HG03460 (cell line): ENCODE measurements around the gene CRK.
"Not testable (repeated sequence)": the region's sequence is repeated elsewhere in the genome, so short reads cannot be mapped to it uniquely, and the experiment has no call there.

Source experiments
- ATAC-seq: cut with Tn5 transposase; IDR thresholded peaks from one replicate; pipeline ENCODE4 v1.9.1; 2021; ENCODE audit not compliant: unreplicated experiment

The CRK gene

DNA sequence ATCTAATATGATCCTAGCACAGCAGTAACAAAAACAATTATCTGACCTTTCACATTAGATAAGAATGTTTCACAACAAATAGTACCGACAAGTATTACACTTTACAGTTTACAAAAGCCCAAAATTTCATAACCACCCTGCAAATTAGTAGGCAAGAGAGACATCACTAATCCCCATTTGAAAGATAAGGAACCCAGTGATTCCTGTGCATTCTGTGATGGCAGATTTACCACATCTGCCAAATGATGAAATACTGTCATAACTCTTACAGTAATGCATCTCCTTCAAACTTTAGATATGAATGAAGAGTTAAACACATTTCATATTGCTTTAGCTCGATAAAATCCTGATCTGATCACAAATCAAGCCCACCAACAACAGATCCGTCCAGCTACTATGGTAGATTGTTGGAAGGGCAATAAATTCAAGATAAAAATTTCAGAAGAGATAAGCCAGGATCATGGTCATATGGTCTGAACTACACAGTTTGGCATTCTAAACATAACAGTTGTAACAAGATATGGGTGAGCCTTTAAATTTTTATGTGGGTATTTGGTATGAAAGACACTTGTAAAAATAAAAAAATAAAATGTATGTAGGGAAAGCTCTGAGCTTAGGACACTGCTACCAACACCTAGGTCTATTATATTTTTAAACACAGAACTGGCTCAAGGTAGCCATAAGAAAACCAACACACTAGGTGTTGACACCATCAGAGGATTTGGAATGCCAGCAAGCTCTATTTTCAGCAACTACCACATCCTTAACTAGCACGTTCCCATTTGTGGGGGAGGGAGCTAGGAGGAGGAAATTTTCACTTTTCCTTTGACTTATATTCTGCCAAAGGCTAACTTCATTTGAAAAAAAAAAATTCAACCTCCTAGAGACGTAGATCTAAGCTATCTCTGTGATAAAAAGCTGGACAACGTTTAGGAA is 65.3 kb downstream of the CRK start:
- ATAC-seq, result no peak

DNA sequence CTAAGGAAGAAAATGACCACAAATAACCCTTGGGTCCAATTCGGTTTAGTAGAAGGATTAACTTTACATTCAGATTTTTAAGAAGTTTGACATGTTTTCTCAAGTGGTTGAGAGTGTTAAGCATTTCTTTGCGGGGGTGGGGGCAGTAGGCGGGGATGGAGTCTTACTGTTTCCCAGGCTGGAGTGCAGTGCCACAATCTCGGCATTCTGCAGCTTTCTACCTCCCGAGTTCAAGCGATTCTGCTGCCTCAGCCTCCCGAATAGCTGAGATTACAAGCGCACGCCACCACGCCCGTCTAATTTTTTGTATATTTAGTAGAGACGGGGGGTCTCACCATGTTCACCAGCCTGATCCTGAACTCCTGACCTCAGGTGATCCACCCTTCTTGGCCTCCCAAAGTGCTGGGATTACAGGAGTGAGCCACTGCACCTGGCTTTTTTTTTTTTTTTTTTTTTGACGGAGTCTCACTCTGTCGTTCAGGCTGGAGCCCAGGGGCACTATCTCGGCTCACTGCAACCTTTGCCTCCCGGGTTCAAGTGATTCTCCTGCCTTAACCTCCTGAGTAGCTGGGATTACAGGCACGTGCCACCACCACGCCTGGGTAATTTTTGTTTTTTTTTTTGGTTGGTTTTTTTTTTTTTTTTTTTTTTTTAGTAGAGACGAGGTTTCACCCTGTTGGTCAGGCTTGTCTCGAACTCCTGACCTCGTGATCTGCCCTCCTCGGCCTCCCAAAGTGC is 68.4 kb downstream of the CRK start:
- not testable (repeated sequence) for ATAC-seq

DNA sequence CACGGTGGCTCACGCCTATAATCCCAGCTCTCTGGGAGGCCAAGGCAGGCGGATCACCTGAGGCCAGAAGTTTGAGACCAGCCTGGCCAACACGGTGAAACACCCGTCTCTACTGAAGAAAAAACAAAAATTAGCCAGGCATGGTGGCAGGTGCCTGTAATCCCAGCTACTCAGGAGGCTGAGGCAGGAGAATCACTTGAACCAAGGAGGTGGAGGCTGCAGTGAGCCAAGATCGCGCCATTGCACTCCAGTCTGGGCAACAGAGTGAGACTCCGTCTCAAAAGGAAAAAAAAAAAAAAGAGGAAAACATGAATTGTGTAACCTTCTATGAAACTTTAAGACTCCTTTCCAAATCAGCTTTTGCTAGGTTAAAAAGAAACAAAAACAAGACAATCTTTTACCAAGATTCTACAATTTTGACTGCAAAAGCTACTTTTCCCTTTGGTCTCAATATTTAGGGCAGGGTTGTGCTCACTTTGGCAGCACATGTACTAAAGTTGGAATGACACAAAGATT is 69.3 kb downstream of the CRK start:
- ATAC-seq, result not testable (repeated sequence)

DNA sequence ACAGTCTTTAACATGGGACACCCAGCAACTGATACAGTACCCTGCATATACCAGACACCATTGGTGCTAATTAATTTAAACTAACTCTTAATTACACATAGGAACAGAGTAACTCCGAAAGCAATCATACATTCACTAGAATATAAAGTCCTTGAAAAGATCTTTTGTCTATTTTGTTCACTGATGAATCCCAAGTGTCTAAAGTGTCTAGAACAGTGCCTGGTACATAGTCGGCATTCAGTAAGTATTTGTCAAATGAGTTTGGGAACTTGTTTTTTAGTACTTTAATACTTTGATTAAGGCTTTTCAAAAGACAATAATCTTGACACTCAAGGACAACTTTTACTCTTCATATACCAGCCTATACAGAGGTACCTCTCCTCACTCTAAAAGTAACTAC is 69.8 kb downstream of the CRK start:
- ATAC-seq, result no peak

DNA sequence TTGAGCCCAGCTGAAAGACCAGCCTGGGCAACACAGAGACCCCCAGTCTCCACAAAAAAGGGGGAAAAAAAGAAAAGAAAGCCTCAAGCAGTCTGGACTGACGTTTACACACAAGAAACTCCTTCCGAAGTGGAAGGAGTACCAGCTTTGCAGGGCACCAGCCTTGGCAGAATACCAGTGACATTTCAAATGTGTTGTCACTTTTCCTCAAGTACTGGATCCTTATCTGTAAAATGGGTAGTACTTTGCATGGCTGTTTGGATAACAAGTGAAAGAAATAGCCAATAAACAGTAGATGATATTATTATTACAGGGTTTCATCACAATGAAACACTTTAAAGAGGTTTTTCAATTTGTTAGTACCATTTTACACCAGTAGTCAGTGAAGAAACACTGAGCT is 70.2 kb downstream of the CRK start:
- no peak for ATAC-seq

DNA sequence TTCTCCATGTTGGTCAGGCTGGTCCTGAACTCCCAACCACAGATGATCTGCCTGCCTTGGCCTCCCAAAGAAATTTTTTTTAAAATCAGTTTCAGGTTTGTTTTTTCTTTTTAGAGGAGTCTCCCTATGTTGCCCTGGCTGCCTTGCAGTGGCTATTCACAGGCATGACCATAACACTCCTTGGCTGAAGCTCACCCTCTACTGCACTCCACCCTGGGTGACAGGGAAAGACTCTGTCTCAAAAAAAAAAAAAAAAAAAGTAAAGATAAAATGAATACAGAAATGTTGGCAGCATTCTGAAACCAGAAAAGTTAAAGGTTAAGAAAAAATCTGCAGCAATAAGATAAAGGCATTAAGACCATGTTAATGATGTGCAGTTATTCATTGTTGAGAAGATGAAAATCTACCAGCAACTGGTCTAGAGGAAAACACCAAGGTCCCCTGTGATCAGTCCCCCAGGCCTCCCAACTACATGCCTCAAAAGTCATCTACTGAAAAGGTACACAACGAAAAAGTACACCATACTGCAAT is 71.1 kb downstream of the CRK start:
- no peak for ATAC-seq

DNA sequence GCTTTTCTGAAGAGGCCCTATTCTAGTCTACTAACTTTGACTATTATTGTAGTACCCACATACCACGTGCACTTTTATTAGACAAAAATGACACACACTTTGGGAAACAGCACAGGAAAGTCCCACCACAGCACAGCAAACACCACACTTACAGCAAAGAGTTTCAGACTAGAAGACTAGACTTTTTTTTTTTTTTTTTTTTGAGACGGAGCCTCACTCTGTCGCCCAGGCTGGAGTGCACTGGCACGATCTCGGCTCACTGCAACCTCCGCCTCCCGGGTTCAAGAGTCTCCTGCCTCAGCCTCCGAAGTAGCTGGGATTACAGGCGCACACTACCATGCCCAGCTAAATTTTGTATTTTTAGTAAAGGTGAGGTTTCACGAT is 76.1 kb downstream of the CRK start:
- no peak for ATAC-seq

DNA sequence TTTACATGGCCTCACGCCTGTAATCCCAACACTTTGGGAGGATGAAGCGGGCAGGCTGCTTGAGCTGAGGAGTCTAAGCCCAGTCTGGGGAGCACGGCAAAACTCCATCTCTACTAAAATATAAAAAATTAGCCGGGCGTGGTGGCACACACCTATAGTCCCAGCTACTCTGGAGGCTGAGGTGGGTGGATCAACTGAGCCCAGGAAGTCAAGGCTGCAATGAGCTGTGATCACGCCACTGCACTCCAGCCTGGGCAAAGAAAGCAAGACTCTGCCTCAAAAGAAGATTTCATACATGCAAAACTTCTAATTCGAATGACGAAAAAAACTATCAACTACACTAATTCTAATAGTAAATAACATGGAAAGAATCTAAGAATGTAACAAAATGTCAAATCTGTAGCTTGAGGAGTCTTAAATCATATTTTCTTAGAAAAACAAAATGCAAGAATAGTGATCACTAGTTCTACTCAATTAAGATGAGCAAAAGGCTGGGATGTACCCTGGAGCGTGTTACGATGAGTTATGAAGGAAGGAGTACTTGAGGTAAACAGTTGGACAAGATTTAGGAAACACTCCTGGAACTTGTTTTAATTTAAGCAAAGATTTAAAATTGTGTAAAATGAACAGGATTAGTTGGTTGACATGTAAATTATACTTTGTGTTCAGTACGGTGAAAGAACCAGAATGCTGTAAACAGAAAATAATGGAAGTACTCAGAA is 76.7 kb downstream of the CRK start:
- no peak for ATAC-seq

DNA sequence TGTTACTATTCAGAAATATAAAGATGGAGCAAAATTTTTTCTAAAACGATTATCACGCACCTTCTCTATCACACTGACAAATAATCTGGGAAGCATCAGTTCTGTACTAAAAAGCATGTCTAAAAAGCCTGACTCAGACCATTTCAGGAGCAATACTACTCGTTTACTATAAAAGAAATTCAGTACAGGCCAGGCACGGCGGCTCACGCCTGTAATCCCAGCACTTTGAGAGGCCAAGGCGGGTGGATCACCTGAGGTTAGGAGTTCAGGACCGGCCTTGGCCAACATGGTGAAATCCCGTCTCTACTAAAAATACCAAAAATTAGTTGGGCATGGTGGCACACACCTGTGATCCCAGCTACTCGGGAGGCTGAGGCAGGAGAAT is 77.6 kb downstream of the CRK start:
- not testable (repeated sequence) for ATAC-seq

DNA sequence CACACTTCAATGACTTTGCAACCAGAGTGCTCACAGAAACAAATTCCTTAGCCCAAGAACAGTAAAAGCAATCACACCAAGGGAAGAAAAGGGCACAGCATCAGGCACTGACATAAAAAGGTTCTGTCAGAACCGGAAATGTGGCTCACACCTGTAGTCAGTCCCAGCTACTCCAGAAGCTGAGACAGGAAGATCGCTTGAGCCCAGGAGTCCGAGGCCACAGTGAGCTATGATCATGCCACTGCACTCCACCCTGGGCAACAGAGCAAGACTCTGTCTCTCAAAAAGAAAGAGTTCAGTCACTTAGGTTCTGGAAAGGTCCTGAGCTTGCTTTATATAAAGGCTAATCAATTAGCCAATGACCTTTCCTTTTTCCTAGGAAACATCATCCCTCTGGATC is 78.7 kb downstream of the CRK start:
- ATAC-seq, result no peak

DNA sequence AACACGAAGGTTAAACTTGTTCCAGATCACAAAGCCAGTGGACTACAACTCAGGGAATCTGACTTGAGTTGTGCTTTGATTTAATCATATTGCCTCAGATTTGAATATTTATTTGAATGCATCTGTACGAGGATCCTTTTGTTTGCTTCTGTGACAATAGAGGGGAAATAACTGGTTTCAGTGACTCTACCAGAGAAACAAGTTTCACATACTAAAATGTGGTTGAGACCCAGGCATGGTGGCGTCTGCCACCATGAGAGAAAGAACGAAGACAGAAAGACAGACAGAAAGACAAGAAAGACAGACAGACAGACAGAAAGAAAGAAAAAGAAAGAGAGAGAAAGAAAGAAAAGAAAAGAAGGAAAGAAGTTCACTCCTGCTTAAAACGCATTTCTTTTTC is 80.0 kb downstream of the CRK start:
- ATAC-seq, result no peak

DNA sequence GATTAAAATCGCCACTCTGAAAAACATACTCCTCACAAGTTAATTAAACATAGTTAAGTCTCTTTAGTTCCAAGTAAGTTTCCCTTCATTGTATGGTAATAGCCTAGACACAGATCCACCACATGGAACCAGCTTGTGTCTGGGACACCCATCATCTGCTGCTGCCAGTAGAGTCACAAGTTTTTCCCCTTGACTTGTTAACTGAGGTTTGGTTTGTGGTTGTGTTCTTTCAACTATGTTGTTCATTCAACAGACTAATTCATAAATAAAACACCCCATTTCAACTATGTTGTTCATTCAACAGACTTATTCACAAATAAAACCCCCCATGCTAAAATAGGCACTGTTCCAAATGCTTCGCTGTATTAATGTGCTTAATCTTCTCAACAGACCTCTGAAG is 80.4 kb downstream of the CRK start:
- no peak for ATAC-seq

DNA sequence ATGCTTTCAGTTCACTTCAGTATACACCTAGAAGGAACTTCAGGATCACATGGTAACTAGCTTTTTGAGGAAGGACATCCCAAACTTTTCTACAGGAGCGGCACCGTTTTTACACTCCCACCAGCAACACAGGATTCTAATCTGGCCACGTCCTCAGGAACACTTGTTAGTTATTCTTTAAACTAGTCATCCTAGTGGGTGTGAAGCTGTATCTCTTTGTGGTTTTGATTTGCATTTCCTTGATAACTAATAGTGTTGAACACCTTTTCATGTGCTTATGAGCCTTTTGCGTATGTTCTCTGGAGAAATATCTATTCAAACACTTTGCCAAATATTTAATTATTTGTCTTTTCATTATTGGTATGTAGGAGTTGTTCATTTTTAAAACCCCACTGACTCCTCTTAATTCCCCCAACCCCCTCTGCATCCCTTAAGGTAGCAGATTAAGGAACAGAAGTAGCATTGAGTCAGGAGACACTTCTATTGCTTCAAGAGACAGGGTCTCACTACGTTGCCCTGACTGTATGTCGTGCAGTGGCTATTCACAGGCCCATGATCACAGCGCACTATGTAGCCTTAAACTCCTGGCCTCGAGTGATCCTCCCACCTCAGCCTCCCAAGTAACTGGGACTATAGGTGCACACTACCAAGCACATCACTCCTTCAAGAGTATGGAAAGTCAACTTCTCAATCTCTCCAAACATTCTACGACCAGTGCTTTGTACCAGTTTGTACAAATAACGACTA is 81.4 kb downstream of the CRK start:
- no peak for ATAC-seq

DNA sequence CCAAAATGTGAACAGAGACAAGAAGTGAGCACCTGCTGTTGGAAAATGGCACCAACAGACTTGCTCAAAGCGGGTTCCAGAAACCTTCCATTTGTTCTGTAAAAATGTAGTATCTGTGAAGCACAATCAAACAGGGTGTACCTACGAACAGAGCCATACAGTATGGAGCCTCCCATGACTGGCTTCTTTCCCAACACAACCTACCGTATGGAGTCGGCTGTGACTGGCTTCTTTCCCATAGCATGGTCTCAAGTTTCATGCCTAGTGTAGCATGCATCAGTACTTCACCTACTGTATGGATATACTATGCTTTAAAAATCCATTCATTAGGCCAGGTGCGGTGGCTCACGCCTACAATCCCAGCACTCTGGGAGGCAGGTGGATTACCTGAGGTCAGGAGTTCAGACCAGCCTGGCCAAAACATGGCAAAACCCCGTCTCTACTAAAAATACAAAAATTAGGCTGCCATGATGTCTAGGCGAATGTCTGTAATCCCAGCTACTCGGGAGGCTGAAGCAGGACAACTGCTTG is 82.3 kb downstream of the CRK start:
- no peak for ATAC-seq

DNA sequence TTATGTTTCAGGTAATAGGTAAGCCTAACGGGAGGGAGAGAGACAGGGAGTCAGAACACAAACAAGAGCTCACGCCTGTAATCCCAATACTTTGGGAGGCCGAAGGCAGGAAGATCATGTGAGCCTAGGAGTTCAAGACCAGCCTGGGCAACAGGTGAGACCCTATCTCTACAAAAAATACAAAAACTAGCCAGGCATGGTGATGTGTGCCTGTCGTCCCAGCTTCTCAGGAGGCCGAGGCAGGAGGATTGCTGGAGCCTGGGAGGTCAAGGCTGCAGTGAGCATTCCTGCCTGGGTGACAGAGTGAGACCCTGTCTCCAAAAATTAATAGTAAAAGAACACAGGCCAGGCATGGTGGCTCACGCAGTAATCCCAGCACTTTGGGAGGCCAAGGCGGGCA is 83.4 kb downstream of the CRK start:
- no peak for ATAC-seq

DNA sequence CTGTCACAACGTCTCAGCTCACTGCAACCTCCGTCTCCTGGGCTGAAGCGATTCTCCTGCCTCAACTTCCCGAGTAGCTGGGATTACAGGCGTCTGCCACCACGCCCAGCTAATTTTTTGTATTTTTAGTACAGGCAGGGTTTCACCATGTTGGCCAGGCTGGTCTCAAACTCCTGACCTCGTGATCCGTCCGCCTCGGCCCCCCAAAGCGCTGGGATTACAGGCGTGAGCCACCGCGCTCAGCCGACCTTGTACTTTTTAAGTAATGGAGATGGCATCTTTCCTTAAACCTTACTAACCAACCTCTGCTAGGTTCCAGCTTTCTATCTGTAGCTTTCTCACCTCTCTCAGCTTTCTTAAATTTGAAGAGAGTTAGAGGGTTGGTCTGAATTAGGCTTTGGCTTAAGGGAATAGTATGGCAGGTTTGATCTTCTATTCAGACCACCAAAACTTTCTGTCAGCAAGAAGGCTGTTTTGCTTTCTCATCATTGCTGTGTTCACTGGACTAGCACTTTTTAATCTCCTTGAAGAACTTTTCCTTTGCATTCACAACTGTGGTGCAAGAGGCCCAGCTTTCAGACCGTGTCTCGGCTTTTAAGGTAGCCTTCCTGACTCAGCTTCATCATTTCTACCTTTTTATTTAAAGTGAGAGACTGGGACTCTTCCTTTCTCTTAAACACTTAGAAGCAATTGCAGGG is 84.0 kb downstream of the CRK start:
- ATAC-seq, result no peak
